Heart left ventricle (tissue), 13 donors: Measurements from ENCODE around the gene STRAP.

Source experiments
- CTCF ChIP-seq, 12 donors: fragments of 200-600 bp; sonication (generic) in 4 of 12; IDR thresholded peaks; one replicate each; pipeline versions ENCODE4 v1.5.0 to v1.8.0; 2018 to 2022; ENCODE audit warnings: antibody characterized with exemption in 12 of 12, mild to moderate bottlenecking in 5 of 12
- POLR2A ChIP-seq, 2 donors: fragments of 450-650 bp; IDR thresholded peaks; one replicate each; pipeline ENCODE4 v1.6.1; 2017; ENCODE audit warnings: antibody characterized with exemption in 2 of 2, mild to moderate bottlenecking in 2 of 2, moderate library complexity in 2 of 2
- donor health status: ischemic (EF 13 %, LVEDD 7.1; RV severe dilation, severe dysfunction).
- donor health status: DM: no; HTN: yes; CAD: no.
- donor health status: DM: no; HTN: no; CAD: no.
- donor health status: ischemic (EF 25% LVEDD 6.9; RV normal size, moderate dysfunction).
- donor health status: ischemic (EF 25% LVEDD 5.7; RV mildly dilated, moderate dysfunction).
- donor health status: ischemic (EF 35%, LVEDD 5.7; RV mildly dilated, moderate dysfunction).
- donor health status: nonischemic (EF 11% LVEDD 7.7; RV severe dilation, severe dysfunction).
- donor health status: DM: yes; HTN: yes; CAD: no.
- donor health status: PGD.
- donor health status: ischemic (EF 29% LVEDD 5.4; RV normal size, mild dysfunction).
- donor health status: nonischemic (EF 23%, LVEDD 6.1; RV moderate dilation, normal function).

DNA sequence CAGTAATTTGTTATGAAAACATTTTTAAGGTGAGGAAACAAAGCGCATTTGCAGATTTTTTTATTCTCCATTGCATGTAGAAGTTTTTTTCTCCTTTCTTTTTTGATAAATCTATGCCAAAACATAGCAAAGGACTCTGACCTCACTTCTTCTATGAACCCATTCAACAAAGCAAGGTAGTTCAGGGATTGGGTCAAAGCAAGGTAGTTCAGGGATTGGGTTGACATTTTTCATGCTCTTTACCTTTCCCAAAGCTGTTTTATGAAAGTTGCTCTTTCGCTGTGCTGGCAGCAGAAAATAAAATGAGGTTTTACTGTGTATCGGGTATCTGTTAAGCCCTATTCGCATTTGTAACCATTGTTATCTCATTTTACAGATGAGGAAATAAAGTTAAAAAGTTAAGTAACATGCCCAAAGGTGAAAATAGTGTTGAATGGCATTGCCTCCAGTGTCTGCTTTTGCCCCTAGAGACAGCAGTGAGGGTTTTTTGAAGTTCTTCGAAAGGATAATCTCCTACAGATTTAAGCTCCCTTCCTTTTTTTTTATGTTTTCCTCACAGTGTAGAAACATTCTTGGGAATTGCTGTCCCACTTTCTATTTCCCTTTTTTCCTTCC is 10.6 kb downstream of the STRAP start:
- TF ChIP-seq CTCF (IDR thresholded peaks at IDR 0.05) (no peak), POLR2A (IDR thresholded peaks at IDR 0.05) (no peak)
